ENCODE results near the gene KANSL1L. TPM values are rescaled to one million over a fixed set of nuclear protein-coding genes. Genes with fewer than 3 reads are reported as not detected.

KANSL1L gene
- polyA plus RNA-seq, 1 of the 3 experiments (the other 2 are of a cell fraction), result 5.5 TPM

- Histone ChIP-seq H3K79me2 (ENCODE audit: insufficient read depth) (peaks cover 100% of the 10 kb centered on the region), H4K20me1 (ENCODE audit: insufficient read depth) (peaks cover 61% of the 10 kb centered on the region), H3K27ac (ENCODE audit: low read depth in 2 of 2, low read length in 1 of 2) (no peak overlapping the region), H2AFZ (ENCODE audit: low read depth) (no peak overlapping the region), H3F3A (replicated peaks; ENCODE audit: insufficient read depth) (peaks cover 3% of the 10 kb centered on the region), H3K27me3 (ENCODE audit: insufficient read depth) (no peaks in the 10 kb centered on the region), H3K4me2 (no peak overlapping the region), H3K9ac (no peak overlapping the region), H3K9me2 (no peaks in the 10 kb centered on the region), H3K36me3 (replicated peaks in 1 of 2; ENCODE audit: control insufficient read depth in 1 of 2, insufficient read depth in 2 of 2, low read length in 1 of 2) (peaks cover 30 to 49% of the 10 kb centered on the region in 2 experiments), H3K4me3 (ENCODE audit: low read depth in 2 of 2, low read length in 1 of 2) (no peak overlapping the region), H3K4me1 (ENCODE audit: control insufficient read depth in 1 of 2, insufficient read depth in 2 of 2, low read depth in 1 of 2, low read length in 1 of 2) (peaks cover 7 to 17% of the 10 kb centered on the region in 2 experiments), H3K9me3 (no peaks in the 10 kb centered on the region)
- POLR2A ChIA-PET, result interaction anchor here (0.7 kb wide), 1 partner anchor 13 kb away, joined by 3 read pairs; no protein-coding TSS in a partner anchor
- 88% methylated on average over 2 of the region's 2 CpGs for WGBS (ENCODE audit: low lambda C conversion rate)
- no peak for DNase-seq
- TF ChIP-seq MAX (IDR thresholded peaks at IDR 0.05; ENCODE audit: low read depth) (no peak), RAD21 (IDR thresholded peaks at IDR 0.05; ENCODE audit: low read length) (no peak), EP300 (IDR thresholded peaks at IDR 0.05; ENCODE audit: borderline replicate concordance in 1 of 2, low read depth in 1 of 2, low read length in 1 of 2) (no peak), YY1 (IDR thresholded peaks at IDR 0.05; ENCODE audit: low read depth) (no peak), FOXJ3 (CRISPR knock-in tag; IDR thresholded peaks at IDR 0.05) (no peak), SIN3A (IDR thresholded peaks at IDR 0.05; ENCODE audit: borderline replicate concordance, low read depth, low read length) (no peak), RXRA (IDR thresholded peaks at IDR 0.05; ENCODE audit: borderline replicate concordance, low read depth) (no peak), MEF2A (IDR thresholded peaks at IDR 0.05; ENCODE audit: borderline replicate concordance, low read depth) (no peak), GABPA (IDR thresholded peaks at IDR 0.05; ENCODE audit: low read depth) (no peak), EZH2phosphoT487 (IDR thresholded peaks at IDR 0.05; ENCODE audit: borderline replicate concordance, low read depth) (no peak), MXI1 (IDR thresholded peaks at IDR 0.05; ENCODE audit: low read depth, low read length) (no peak), TEAD4 (IDR thresholded peaks at IDR 0.05; ENCODE audit: borderline replicate concordance, insufficient read depth) (no peak), POLR2AphosphoS5 (IDR thresholded peaks at IDR 0.05; ENCODE audit: low read depth, low read length) (no peak), GATA2 (CRISPR knock-in tag; IDR thresholded peaks at IDR 0.05) (no peak)
- TF ChIP-seq, protein P1, sequence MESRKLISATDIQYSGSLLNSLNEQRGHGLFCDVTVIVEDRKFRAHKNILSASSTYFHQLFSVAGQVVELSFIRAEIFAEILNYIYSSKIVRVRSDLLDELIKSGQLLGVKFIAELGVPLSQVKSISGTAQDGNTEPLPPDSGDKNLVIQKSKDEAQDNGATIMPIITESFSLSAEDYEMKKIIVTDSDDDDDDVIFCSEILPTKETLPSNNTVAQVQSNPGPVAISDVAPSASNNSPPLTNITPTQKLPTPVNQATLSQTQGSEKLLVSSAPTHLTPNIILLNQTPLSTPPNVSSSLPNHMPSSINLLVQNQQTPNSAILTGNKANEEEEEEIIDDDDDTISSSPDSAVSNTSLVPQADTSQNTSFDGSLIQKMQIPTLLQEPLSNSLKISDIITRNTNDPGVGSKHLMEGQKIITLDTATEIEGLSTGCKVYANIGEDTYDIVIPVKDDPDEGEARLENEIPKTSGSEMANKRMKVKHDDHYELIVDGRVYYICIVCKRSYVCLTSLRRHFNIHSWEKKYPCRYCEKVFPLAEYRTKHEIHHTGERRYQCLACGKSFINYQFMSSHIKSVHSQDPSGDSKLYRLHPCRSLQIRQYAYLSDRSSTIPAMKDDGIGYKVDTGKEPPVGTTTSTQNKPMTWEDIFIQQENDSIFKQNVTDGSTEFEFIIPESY (IDR thresholded peaks at IDR 0.05; ENCODE audit: borderline replicate concordance, low read depth), result no peak
- TF ChIP-seq, protein P2, sequence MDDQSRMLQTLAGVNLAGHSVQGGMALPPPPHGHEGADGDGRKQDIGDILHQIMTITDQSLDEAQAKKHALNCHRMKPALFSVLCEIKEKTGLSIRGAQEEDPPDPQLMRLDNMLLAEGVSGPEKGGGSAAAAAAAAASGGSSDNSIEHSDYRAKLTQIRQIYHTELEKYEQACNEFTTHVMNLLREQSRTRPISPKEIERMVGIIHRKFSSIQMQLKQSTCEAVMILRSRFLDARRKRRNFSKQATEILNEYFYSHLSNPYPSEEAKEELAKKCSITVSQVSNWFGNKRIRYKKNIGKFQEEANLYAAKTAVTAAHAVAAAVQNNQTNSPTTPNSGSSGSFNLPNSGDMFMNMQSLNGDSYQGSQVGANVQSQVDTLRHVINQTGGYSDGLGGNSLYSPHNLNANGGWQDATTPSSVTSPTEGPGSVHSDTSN (IDR thresholded peaks at IDR 0.05), result no peak
- TF ChIP-seq, protein P3, sequence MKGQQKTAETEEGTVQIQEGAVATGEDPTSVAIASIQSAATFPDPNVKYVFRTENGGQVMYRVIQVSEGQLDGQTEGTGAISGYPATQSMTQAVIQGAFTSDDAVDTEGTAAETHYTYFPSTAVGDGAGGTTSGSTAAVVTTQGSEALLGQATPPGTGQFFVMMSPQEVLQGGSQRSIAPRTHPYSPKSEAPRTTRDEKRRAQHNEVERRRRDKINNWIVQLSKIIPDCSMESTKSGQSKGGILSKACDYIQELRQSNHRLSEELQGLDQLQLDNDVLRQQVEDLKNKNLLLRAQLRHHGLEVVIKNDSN (IDR thresholded peaks at IDR 0.05; ENCODE audit: borderline replicate concordance, low read depth), result no peak
- TF ChIP-seq, protein P4, sequence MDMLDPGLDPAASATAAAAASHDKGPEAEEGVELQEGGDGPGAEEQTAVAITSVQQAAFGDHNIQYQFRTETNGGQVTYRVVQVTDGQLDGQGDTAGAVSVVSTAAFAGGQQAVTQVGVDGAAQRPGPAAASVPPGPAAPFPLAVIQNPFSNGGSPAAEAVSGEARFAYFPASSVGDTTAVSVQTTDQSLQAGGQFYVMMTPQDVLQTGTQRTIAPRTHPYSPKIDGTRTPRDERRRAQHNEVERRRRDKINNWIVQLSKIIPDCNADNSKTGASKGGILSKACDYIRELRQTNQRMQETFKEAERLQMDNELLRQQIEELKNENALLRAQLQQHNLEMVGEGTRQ (IDR thresholded peaks at IDR 0.05; ENCODE audit: borderline replicate concordance, low read depth, low read length), result no peak
- TF ChIP-seq, protein P5, sequence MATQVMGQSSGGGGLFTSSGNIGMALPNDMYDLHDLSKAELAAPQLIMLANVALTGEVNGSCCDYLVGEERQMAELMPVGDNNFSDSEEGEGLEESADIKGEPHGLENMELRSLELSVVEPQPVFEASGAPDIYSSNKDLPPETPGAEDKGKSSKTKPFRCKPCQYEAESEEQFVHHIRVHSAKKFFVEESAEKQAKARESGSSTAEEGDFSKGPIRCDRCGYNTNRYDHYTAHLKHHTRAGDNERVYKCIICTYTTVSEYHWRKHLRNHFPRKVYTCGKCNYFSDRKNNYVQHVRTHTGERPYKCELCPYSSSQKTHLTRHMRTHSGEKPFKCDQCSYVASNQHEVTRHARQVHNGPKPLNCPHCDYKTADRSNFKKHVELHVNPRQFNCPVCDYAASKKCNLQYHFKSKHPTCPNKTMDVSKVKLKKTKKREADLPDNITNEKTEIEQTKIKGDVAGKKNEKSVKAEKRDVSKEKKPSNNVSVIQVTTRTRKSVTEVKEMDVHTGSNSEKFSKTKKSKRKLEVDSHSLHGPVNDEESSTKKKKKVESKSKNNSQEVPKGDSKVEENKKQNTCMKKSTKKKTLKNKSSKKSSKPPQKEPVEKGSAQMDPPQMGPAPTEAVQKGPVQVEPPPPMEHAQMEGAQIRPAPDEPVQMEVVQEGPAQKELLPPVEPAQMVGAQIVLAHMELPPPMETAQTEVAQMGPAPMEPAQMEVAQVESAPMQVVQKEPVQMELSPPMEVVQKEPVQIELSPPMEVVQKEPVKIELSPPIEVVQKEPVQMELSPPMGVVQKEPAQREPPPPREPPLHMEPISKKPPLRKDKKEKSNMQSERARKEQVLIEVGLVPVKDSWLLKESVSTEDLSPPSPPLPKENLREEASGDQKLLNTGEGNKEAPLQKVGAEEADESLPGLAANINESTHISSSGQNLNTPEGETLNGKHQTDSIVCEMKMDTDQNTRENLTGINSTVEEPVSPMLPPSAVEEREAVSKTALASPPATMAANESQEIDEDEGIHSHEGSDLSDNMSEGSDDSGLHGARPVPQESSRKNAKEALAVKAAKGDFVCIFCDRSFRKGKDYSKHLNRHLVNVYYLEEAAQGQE (IDR thresholded peaks at IDR 0.05; ENCODE audit: low read depth, low read length), result no peak
- TF ChIP-seq, protein P6, sequence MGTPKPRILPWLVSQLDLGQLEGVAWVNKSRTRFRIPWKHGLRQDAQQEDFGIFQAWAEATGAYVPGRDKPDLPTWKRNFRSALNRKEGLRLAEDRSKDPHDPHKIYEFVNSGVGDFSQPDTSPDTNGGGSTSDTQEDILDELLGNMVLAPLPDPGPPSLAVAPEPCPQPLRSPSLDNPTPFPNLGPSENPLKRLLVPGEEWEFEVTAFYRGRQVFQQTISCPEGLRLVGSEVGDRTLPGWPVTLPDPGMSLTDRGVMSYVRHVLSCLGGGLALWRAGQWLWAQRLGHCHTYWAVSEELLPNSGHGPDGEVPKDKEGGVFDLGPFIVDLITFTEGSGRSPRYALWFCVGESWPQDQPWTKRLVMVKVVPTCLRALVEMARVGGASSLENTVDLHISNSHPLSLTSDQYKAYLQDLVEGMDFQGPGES (IDR thresholded peaks at IDR 0.05; ENCODE audit: low read depth, low read length), result no peak
- CTCF ChIA-PET, result no interaction called here
These were observed 163.3 kb downstream of the KANSL1L start for GRCh38 chr2:210007895-210008294.
